Immature natural killer cell (primary cell): ENCODE data around the gene PCDHB5. TPM values are rescaled to one million over a fixed set of nuclear protein-coding genes. Genes with fewer than 3 reads are reported as not detected.
"Not testable (repeated sequence)": the region's sequence is repeated elsewhere in the genome, so short reads cannot be mapped to it uniquely, and the experiment has no call there.

Experiments used
- DNase-seq, 3 donors: peaks; one replicate each; pipeline ENCODE4 v3.0.0; 2022; ENCODE audit warnings: mixed read lengths in 1 of 3
- H3K27ac Mint-ChIP-seq, 6 donors: one replicate each; pipeline ENCODE4 v1.8.0; 2020; ENCODE audit warnings: mixed read lengths in 6 of 6, mild to moderate bottlenecking in 5 of 6, inconsistent platforms in 4 of 6, moderate library complexity in 3 of 6
- H3K27me3 Mint-ChIP-seq, 3 donors: one replicate each; pipeline ENCODE4 v1.8.0; 2020 to 2021; ENCODE audit warnings: low read depth in 3 of 3, mild to moderate bottlenecking in 3 of 3, mixed read lengths in 3 of 3, moderate library complexity in 3 of 3, inconsistent platforms in 1 of 3
- H3K36me3 Mint-ChIP-seq, 3 donors: one replicate each; pipeline ENCODE4 v1.8.0; 2020; ENCODE audit warnings: mixed read lengths in 3 of 3, inconsistent platforms in 2 of 3, mild to moderate bottlenecking in 2 of 3
- H3K4me1 Mint-ChIP-seq, 2 donors: one replicate each; pipeline ENCODE4 v1.8.0; 2020; ENCODE audit warnings: inconsistent platforms in 2 of 2, mild to moderate bottlenecking in 2 of 2, mixed read lengths in 2 of 2, moderate library complexity in 1 of 2
- H3K4me3 Mint-ChIP-seq, 5 donors: one replicate each; pipeline ENCODE4 v1.8.0; 2020; ENCODE audit warnings: mild to moderate bottlenecking in 5 of 5, mixed read lengths in 5 of 5, inconsistent platforms in 3 of 5, moderate library complexity in 3 of 5
- H3K9me3 Mint-ChIP-seq, 6 donors: one replicate each; pipeline ENCODE4 v1.8.0; 2020; ENCODE audit warnings: mild to moderate bottlenecking in 6 of 6, mixed read lengths in 6 of 6, inconsistent platforms in 4 of 6, moderate library complexity in 3 of 6
- polyA plus RNA-seq, 3 donors: library from polyadenylated mRNA; unstranded; fragments of 300-500 nt; fragmentation: Illumina TruSeq; gene quantifications; one replicate each; pipeline ENCODE4 v1.2.3, GENCODE V29; 2021

PCDHB5 gene
- polyA plus RNA-seq = not detected

GRCh38 chr5:141135030-141135717 is at the start of gene PCDHB5:
Gene PCDHB5, plus strand, starts transcription at chr5:141135206. Its CDS starts 229 bp downstream, at chr5:141135435.
- H3K4me1 Mint-ChIP-seq = no peaks in the 10 kb centered on the region
- H3K27me3 Mint-ChIP-seq = peaks cover 0 to 7% (median 6%) of the 10 kb centered on the region in 3 donors
- H3K36me3 Mint-ChIP-seq = peaks cover 0 to 3% (median 0%) of the 10 kb centered on the region in 3 donors
- no peak within 1 kb of the TSS for H3K27ac Mint-ChIP-seq
- H3K9me3 Mint-ChIP-seq = peaks cover 14 to 62% (median 27%) of the 10 kb centered on the region in 6 donors
- peak within 1 kb of the TSS in 2 of 5 donors; percentile 53 to 56 for H3K4me3 Mint-ChIP-seq
- DNase-seq = no peak

- H3K27me3 Mint-ChIP-seq = peaks cover 5 to 8% (median 5%) of the 10 kb centered on the region in 3 donors
Observed at GRCh38 chr5:141094481-141095262, 40.3 kb upstream of the PCDHB5 start, which contains the start of gene PCDHB2. Gene PCDHB2, plus strand, starts transcription at chr5:141094615. Its CDS starts 176 bp downstream, at chr5:141094791.

GRCh38 chr5:141095263-141095641 is 39.8 kb upstream of the PCDHB5 start:
- Mint-ChIP-seq H3K36me3 (peaks cover 0 to 3% (median 0%) of the 10 kb centered on the region in 3 donors), H3K4me3 (no peak overlapping the region), H3K27me3 (peaks cover 5 to 8% (median 6%) of the 10 kb centered on the region in 3 donors), H3K4me1 (no peaks in the 10 kb centered on the region), H3K9me3 (peaks cover 13 to 51% (median 23%) of the 10 kb centered on the region in 6 donors), H3K27ac (no peak overlapping the region)
- DNase-seq = no peak

More at GRCh38 chr5:141094481-141095262, 40.3 kb upstream of the PCDHB5 start, which contains the start of gene PCDHB2:
- Mint-ChIP-seq H3K36me3 (peaks cover 0 to 3% (median 0%) of the 10 kb centered on the region in 3 donors), H3K4me1 (no peaks in the 10 kb centered on the region), H3K4me3 (peak within 1 kb of the TSS in 1 of 5 donors; percentile 30), H3K9me3 (peaks cover 13 to 46% (median 21%) of the 10 kb centered on the region in 6 donors), H3K27ac (no peak within 1 kb of the TSS)
- no peak for DNase-seq

DNA sequence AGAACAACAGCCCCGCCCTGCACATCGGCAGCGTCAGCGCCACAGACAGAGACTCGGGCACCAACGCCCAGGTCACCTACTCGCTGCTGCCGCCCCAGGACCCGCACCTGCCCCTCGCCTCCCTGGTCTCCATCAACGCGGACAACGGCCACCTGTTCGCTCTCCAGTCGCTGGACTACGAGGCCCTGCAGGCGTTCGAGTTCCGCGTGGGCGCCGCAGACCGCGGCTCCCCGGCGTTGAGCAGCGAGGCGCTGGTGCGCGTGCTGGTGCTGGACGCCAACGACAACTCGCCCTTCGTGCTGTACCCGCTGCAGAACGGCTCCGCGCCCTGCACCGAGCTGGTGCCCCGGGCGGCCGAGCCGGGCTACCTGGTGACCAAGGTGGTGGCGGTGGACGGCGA is 38.8 kb upstream of the PCDHB5 start:
- not testable (repeated sequence) for H3K36me3 Mint-ChIP-seq, H3K27ac Mint-ChIP-seq
- peaks cover 5 to 10% (median 6%) of the 10 kb centered on the region in 3 donors for H3K27me3 Mint-ChIP-seq

DNA sequence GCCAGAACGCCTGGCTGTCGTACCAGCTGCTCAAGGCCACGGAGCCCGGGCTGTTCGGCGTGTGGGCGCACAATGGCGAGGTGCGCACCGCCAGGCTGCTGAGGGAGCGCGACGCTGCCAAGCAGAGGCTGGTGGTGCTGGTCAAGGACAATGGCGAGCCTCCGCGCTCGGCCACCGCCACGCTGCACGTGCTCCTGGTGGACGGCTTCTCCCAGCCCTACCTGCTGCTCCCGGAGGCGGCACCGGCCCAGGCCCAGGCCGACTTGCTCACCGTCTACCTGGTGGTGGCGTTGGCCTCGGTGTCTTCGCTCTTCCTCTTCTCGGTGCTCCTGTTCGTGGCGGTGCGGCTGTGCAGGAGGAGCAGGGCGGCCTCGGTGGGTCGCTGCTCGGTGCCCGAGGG is 38.4 kb upstream of the PCDHB5 start:
- not testable (repeated sequence) for H3K4me1 Mint-ChIP-seq, H3K4me3 Mint-ChIP-seq, DNase-seq, H3K36me3 Mint-ChIP-seq, H3K27ac Mint-ChIP-seq
- Mint-ChIP-seq H3K9me3 (peaks cover 18 to 65% (median 28%) of the 10 kb centered on the region in 6 donors), H3K27me3 (peaks cover 5 to 10% (median 6%) of the 10 kb centered on the region in 3 donors)

More for the DNA sequence above, 38.8 kb upstream of the PCDHB5 start:
- not testable (repeated sequence) for DNase-seq, H3K4me1 Mint-ChIP-seq, H3K4me3 Mint-ChIP-seq
- H3K9me3 Mint-ChIP-seq = peaks cover 14 to 61% (median 26%) of the 10 kb centered on the region in 6 donors

DNA sequence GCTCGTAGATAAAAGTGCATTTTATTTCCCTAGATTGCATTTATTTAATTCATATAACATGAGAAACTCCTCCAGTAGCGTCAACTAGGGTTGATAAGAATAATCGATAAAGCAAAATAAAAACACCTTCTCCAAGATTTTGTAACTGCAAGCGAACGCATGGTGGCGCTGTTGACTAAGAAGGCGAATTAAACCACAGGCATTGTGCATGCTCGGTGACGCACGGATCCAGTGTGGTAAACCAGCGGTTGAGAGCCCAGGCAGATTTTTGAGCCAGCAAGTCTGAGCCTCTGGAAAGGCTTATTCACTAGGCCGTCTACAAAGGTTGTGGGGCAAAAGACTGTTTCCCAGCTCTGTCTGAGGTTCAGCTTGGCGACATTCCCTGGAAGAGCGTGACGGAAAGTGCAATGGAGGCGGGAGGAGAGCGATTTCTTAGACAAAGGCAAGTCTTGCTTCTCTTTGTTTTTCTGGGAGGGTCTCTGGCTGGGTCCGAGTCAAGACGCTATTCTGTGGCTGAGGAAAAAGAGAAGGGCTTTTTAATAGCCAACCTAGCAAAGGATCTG is 34.7 kb upstream of the PCDHB5 start, which contains the start of gene PCDHB3:
TSS of gene PCDHB3 (plus strand) at position 231 of the 563 bp plus-strand sequence. CDS start at position 408, 177 bp downstream.
- Mint-ChIP-seq H3K27me3 (peaks cover 2 to 6% (median 2%) of the 10 kb centered on the region in 3 donors), H3K9me3 (peaks cover 16 to 49% (median 22%) of the 10 kb centered on the region in 6 donors), H3K4me3 (no peak within 1 kb of the TSS), H3K27ac (no peak within 1 kb of the TSS), H3K4me1 (no peaks in the 10 kb centered on the region), H3K36me3 (no peaks in the 10 kb centered on the region)
- no peak for DNase-seq

GRCh38 chr5:141101059-141101458 is 33.9 kb upstream of the PCDHB5 start:
- H3K27me3 Mint-ChIP-seq = peaks cover 0 to 6% (median 4%) of the 10 kb centered on the region in 3 donors
- H3K36me3 Mint-ChIP-seq = no peaks in the 10 kb centered on the region
- H3K4me3 Mint-ChIP-seq = no peak overlapping the region
- H3K4me1 Mint-ChIP-seq = no peaks in the 10 kb centered on the region
- H3K27ac Mint-ChIP-seq = no peak overlapping the region
- H3K9me3 Mint-ChIP-seq = peaks cover 15 to 42% (median 19%) of the 10 kb centered on the region in 6 donors
- no peak for DNase-seq

DNA sequence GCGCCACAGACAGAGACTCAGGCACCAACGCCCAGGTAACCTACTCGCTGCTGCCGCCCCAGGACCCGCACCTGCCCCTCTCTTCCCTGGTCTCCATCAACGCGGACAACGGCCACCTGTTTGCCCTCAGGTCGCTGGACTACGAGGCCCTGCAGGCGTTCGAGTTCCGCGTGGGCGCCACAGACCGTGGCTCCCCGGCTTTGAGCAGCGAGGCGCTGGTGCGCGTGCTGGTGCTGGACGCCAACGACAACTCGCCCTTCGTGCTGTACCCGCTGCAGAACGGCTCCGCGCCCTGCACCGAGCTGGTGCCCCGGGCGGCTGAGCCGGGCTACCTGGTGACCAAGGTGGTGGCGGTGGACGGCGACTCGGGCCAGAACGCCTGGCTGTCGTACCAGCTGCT is 32.9 kb upstream of the PCDHB5 start:
- DNase-seq, H3K27me3 Mint-ChIP-seq, H3K27ac Mint-ChIP-seq, H3K36me3 Mint-ChIP-seq, H3K4me1 Mint-ChIP-seq, H3K4me3 Mint-ChIP-seq: not testable (repeated sequence)
- peaks cover 15 to 44% (median 19%) of the 10 kb centered on the region in 6 donors for H3K9me3 Mint-ChIP-seq

DNA sequence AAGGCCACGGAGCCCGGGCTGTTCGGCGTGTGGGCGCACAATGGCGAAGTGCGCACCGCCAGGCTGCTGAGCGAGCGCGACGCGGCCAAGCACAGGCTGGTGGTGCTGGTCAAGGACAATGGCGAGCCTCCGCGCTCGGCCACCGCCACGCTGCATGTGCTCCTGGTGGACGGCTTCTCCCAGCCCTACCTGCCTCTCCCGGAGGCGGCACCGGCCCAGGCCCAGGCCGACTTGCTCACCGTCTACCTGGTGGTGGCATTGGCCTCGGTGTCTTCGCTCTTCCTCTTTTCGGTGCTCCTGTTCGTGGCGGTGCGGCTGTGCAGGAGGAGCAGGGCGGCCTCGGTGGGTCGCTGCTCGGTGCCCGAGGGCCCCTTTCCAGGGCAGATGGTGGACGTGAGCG is 32.5 kb upstream of the PCDHB5 start:
- not testable (repeated sequence) for H3K36me3 Mint-ChIP-seq, H3K27me3 Mint-ChIP-seq, H3K4me3 Mint-ChIP-seq, H3K27ac Mint-ChIP-seq, H3K4me1 Mint-ChIP-seq, DNase-seq
- peaks cover 12 to 44% (median 20%) of the 10 kb centered on the region in 6 donors for H3K9me3 Mint-ChIP-seq

DNA sequence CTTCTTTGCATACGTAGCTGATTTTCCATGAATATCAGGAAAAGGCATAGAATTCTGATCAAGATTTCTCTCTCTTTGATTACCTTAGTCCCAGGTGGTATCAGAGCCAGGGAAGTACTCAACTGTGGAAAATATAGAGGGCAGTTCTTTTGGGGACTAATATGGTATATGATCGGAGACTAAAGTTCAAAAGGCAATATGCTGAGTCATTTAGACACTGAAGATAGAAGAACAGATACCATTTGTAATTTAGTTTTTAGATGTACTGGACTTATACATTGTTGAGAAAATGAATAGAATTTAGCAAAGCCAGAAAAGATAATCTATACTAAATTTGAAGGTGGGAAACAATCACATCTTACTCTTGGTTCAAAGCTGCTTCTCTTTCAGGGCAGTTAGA is 29.7 kb upstream of the PCDHB5 start:
- H3K36me3 Mint-ChIP-seq = no peaks in the 10 kb centered on the region
- H3K27ac Mint-ChIP-seq = peak overlapping the region in 1 of 6 donors; percentile 10
- no peak overlapping the region for H3K4me3 Mint-ChIP-seq
- no peaks in the 10 kb centered on the region for H3K4me1 Mint-ChIP-seq
- H3K27me3 Mint-ChIP-seq = peaks cover 0 to 4% (median 2%) of the 10 kb centered on the region in 3 donors
- DNase-seq = no peak
- peaks cover 8 to 35% (median 20%) of the 10 kb centered on the region in 6 donors for H3K9me3 Mint-ChIP-seq

DNA sequence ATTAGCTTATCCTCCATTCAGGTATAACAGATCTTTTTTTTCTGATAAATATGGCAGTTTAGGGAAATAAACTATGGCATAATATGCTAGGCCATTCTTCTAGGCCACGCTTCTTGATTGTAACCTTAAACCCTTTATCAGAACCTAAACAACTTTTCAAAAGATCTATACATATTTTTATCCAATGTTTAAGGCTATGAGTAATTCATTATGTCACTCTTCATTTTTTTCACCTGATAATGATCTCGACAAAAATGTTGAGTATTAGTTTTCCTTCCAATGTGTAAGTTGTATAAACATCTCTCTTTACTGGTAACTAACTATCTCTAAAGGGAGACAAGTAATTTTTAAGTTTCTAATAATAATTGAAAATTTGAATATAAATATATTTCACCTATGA is 15.8 kb upstream of the PCDHB5 start:
- Mint-ChIP-seq H3K4me3 (no peak overlapping the region), H3K27me3 (peaks cover 0 to 8% (median 1%) of the 10 kb centered on the region in 3 donors), H3K9me3 (peaks cover 11 to 41% (median 29%) of the 10 kb centered on the region in 6 donors), H3K4me1 (no peaks in the 10 kb centered on the region), H3K27ac (no peak overlapping the region), H3K36me3 (peaks cover 0 to 20% (median 5%) of the 10 kb centered on the region in 3 donors)
- DNase-seq = no peak

GRCh38 chr5:141121563-141121962 is 13.4 kb upstream of the PCDHB5 start, which contains the start of gene PCDHB4:
Gene PCDHB4, plus strand, starts transcription at chr5:141121818. Its CDS starts 181 bp downstream, at chr5:141121999.
- Mint-ChIP-seq H3K4me3 (no peak within 1 kb of the TSS), H3K27ac (no peak within 1 kb of the TSS), H3K36me3 (peaks cover 0 to 9% (median 5%) of the 10 kb centered on the region in 3 donors), H3K4me1 (no peaks in the 10 kb centered on the region), H3K27me3 (peaks cover 0 to 9% (median 0%) of the 10 kb centered on the region in 3 donors), H3K9me3 (peaks cover 5 to 25% (median 12%) of the 10 kb centered on the region in 6 donors)
- DNase-seq = no peak

DNA sequence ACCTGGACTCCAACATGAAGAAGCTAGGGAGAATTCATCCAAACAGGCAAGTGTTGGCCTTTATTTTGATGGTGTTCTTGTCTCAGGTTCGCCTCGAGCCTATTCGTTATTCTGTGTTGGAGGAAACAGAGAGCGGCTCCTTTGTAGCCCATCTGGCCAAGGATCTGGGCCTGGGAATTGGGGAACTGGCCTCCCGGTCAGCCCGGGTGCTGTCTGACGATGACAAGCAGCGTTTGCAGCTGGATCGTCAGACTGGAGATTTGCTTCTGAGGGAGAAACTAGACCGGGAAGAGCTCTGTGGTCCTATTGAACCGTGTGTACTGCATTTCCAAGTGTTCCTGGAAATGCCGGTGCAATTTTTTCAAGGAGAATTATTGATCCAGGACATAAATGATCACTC is 13.0 kb upstream of the PCDHB5 start:
- Mint-ChIP-seq H3K4me1 (no peaks in the 10 kb centered on the region), H3K36me3 (peaks cover 0 to 6% (median 5%) of the 10 kb centered on the region in 3 donors), H3K9me3 (peaks cover 2 to 21% (median 10%) of the 10 kb centered on the region in 6 donors), H3K4me3 (no peak overlapping the region), H3K27ac (no peak overlapping the region), H3K27me3 (peaks cover 0 to 9% (median 0%) of the 10 kb centered on the region in 3 donors)
- DNase-seq = no peak
